Inferior parietal cortex (tissue), 1 donor: ENCODE data around the gene FTH1.

ENCODE experiments used
- DNase-seq: peaks from one replicate; pipeline ENCODE4 v3.0.0-alpha.2; 2016; ENCODE audit errors: extremely low spot score

FTH1 gene

DNA sequence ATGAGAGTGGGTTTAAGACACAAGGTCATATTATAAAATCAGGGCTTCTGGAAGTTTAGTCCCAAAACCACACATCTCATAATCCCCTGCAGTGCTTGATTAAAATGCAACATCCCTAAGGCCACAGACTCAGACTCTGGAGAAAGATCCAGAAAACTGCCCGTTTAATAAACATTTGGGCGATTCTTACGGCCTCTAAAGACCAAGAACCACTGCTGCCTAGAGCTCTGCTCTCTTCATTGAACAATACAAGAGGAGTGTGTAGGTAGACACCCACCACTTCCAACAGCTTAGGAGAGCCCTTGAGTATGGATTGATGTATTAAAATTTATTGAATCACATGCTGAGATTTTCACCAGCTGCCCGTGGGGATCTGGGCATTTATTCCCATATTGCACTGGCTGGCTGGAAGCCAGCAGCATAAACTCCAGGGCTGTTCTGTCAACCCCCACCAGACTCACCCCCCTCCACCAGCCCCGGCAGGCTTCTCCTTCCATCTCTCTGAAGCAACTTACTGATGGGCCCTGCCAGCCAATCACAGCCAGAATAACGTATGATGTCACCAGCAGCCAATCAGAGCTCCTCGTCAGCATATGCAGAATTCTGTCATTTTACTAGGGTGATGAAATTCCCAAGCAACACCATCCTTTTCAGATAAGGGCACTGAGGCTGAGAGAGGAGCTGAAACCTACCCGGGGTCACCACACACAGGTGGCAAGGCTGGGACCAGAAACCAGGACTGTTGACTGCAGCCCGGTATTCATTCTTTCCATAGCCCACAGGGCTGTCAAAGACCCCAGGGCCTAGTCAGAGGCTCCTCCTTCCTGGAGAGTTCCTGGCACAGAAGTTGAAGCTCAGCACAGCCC, 18.0 kb downstream of the FTH1 start:
- DNase-seq, result peak; percentile 96

DNA sequence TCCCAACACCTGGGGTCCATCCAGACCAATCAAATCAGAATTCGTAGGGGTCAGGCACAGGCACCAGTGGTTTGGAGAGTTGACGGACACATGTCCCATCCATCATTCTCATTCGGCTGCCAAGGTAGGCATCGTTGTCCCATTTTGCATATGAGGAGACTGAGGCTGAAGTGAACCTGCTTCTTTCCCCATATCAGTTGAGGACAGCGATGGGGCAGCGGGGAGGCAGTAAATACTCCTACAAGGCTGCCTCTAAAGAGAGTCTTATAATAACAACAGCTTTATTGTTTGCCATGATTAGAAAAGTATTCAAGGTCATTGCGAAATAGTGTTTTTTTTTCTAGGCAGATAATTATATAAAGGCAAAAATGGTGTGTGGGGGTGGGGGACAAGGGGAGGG, 18.9 kb downstream of the FTH1 start:
- no peak for DNase-seq

GRCh38 chr11:61947486-61948210, 19.8 kb downstream of the FTH1 start:
- DNase-seq, result peak; percentile 93

DNA sequence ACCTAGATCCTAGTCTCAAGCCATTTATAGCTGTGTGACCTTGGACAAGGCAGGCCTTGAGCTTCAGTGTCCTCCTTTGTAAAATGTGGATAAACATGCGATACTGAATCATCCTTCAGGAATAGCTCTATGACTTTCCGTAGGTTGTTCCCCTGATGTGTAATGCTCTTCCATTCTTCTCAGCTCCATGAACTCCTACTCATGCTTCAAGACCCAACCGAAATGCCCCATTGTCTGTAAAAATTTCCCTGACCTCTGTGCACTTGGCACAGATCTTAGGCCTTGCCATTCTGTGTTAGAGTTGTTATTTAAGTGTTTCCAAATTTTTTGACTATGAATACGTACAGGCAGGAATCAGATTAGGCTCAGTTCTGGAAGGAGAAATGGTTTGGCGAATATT, 20.5 kb downstream of the FTH1 start:
- DNase-seq, result no peak

DNA sequence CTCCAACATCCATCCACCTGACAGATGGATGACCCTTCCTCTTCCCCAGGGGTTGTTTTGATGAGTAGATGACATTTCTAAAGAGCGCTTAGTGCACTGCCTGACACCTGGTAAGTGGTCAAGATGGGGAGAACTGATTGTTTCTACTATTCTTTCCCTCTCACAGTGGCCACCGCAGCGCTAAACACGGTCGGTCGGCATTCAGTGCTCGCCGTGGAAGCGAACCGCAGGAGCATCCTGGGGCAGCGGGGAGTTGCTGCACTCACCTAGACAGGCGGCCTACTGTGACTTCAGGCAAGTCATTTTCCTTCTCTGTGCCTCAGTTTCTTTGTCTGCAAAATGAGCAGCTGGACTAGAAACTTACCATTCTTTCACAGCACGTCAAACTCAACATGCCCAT, 22.2 kb downstream of the FTH1 start:
- no peak for DNase-seq

DNA sequence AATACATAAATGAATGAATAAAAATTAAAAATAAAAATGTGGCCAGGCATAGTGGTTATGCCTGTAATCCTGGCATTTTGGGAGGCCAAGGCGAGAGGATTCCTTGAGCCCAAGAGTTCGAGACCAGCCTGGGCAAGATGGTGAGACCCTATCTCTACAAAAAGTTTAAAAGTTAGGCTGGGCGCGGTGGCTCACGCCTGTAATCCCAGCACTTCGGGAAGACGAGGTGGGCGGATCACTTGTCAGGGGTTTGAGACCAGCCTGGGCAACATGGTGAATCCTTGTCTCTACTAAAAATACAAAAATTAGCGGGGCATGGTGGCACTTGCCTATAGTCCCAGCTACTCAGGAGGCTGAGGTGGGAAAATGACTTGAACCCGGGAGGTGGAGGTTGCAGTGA, 27.0 kb downstream of the FTH1 start:
- DNase-seq, result no peak

GRCh38 chr11:61935861-61936260, 31.6 kb downstream of the FTH1 start:
- no peak for DNase-seq

GRCh38 chr11:61930933-61931332, 36.5 kb downstream of the FTH1 start:
- no peak for DNase-seq

DNA sequence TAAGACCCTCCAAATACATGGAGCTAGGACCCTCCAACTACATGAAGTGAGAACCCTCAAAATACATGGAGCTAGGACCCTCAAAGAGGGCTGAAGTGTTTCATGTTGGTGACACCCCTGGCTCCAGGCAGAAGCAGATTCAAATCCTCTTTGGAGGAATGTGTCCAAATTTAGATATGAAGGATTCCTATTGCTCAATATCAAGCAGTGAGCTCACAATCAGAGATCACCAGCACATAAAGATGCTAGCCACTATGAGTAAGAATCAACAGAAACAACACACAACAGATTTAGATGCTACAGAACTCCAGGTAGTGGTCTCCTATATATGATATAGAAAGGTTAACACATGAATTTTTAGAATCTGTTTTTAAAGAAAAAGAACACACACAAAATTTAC, 38.8 kb downstream of the FTH1 start:
- no peak for DNase-seq

- no peak for DNase-seq
These were observed 39.9 kb downstream of the FTH1 start for GRCh38 chr11:61927501-61927900.

- DNase-seq, result no peak
These were observed 41.2 kb downstream of the FTH1 start for GRCh38 chr11:61926235-61926634.

GRCh38 chr11:61925736-61926135, 41.7 kb downstream of the FTH1 start:
- DNase-seq, result no peak

- no peak for DNase-seq
These were observed 43.4 kb downstream of the FTH1 start for GRCh38 chr11:61924064-61924455.

DNA sequence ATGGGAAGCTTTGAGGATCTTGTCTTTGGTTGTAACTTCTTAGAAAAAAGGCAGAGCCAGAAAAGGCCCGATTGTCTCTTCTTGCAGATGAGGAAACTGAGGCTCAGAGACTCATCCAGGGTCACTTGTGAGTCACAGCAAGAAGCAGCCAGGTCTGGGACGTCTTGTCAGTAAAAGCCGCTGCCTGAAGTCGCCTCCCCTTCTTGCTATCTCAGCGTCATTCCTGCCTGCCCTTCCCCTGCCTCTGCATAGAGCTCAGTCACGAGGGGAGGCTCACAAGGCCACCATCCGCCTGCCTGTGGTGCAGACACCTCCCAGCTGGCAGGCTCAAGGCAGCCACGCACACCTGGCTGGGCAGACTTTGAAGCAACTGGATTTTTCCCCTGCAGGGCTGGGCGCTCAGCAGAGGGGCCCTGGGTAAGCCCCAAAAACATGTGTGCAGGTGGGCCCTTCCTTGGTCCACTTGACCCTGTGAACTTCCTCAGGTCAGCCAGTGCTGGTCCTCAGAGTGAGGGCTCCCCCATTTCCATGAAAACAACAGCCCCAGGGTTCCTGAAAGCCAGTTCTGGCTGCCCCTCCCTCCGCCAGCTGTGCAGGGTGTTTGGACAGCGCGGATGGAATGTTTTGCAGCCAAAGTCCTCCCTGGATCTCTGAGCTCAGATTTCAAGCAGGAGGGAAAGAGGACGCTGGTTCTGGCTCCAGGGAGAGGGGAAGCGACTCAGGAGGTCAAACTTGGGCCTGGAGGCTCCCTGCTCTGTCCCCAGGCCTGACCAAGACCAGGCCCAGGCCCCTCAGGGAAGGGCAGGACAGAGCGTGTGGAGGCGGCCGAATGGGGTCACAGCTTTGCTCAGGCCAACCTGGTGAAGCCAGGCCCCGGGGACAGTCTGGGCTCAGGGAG, 44.0 kb downstream of the FTH1 start:
- no peak for DNase-seq

DNA sequence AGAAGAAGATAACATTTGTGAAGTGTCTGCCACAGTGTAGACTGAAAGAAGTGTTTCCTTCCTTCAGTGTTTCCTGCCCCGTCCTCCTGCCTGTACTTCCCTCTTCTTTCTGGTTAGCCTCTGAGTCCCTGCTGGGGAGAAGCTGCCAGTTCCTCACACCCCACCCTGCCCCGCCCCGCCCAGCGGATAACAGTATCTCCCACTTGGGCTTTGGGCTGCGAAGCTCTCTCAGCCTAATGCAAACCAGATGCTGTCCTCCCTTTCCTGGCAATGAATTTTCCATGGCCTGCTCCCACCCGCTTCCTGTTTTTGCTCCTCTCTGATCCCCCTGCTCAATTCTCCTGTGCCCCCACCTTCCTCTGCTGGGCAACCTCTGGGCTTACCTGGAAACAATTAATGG, 44.9 kb downstream of the FTH1 start:
- no peak for DNase-seq

- DNase-seq, result no peak
These were observed 46.0 kb downstream of the FTH1 start for GRCh38 chr11:61921446-61921845.

DNA sequence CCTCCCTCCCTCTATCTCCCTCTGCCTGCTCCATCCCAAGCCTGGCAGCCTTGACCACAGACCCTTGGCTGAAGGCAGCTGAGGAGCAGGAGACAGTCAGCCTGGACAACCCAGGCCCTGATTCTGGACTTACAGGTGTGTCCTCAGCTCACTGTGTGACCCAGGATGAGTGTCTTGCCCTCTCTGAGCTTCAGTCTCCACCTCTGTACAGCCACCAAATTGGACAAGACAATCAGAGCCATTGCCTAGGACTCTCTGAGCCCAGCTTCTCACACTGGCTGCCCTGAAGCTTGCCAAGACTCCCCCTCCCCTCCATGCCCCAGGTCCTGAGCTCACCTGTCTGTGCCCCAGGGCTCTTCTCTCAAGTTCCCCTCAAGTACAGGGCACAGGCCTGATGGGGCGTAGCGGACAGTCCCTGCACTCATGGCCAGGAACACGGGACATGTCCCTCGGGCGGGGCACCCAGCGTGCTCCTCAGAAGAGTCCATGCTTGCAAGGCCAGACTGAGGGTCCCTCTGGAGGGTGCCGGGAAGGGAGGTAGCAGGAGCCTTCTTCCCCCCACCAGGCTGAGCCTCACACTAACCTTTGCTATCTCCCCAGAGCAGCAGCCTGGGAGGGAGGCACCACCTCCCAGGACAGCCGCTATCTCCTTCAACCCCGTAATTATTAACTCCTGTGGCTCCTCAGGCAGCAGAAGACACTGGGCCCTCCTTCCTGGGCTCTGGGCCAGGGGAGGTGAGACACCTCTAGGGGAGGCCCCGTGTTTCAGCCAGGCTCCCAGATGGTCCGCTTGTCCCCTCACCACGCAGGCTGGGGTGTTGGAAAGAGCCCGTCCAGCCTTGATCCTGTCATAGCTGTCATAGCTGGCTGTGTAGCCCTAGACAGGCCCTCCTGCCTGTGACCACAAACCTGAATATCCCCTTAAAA, 47.5 kb downstream of the FTH1 start:
- no peak for DNase-seq

GRCh38 chr11:61918938-61919704, 48.3 kb downstream of the FTH1 start:
- no peak for DNase-seq

DNA sequence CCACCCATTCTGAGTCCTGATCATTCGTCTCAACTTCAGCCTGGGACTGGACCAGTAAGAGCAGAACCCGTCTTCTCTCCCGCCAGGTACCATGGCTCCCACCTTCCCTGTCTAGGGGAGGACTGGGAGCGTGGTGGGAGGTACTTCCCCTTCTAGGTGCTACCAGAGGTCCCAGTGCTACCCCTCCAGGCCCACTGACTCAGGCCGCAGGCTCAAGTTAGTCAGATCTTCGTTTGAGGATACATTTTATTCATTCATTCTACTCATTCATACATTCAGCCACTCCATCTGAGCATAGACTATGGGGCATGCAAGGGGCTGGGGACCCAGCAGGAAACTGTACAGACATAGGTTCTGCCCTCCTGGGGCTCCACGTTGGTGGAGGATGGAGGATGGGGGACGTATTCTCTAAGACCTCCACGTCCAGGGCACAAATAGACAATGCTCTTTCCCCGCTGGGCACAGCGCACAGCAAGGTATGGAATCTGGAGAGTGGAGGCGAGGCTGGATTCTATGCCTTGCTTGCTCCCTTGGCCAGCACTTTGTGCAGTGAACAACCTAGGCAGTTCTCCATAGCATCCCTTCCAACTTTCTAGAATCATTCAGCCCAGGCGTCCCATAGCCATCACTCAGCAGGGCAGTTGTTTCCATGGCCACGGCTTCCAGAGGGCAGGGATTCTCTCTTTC, 49.0 kb downstream of the FTH1 start:
- DNase-seq, result no peak
